Natural killer cell (primary cell): ENCODE results near the gene ARHGEF26. TPM values are rescaled to one million over a fixed set of nuclear protein-coding genes. Genes with fewer than 3 reads are reported as not detected.

Experiments
- ATAC-seq, 3 donors: fragments of 150-1000 bp in 2 of 3; fragments of 200-7000 bp in 1 of 3; cut with Tn5 transposase; 1 replicate in 1 of 3; 2 replicates in 2 of 3; pipeline ENCODE4 v1.10.0; 2021; ENCODE audit warnings: mild to moderate bottlenecking in 2 of 3, moderate library complexity in 2 of 3
- DNase-seq, 2 donors: peaks; one replicate each; pipeline versions ENCODE4 v3.0.0 to v3.0.0-alpha.2; 2013 to 2021; ENCODE audit warnings: mixed read lengths in 1 of 2
- H3K27ac ChIP-seq: one replicate; pipeline ENCODE4 v1.5.1; 2013; ENCODE audit warnings: mild to moderate bottlenecking, low read length
- H3K27me3 ChIP-seq: one replicate; pipeline ENCODE4 v1.6.1; 2013; ENCODE audit warnings: low read length; ENCODE audit not compliant: control insufficient read depth, insufficient read depth
- H3K36me3 ChIP-seq: one replicate; pipeline ENCODE4 v1.6.1; 2013; ENCODE audit warnings: low read length; ENCODE audit not compliant: control insufficient read depth, insufficient read depth
- H3K4me1 ChIP-seq: one replicate; pipeline ENCODE4 v1.6.1; 2013; ENCODE audit warnings: low read length; ENCODE audit not compliant: control insufficient read depth, insufficient read depth
- H3K4me3 ChIP-seq: one replicate; pipeline ENCODE4 v1.5.1; 2013; ENCODE audit warnings: low read length
- H3K9me3 ChIP-seq: one replicate; pipeline ENCODE4 v1.6.1; 2013; ENCODE audit warnings: low read length; ENCODE audit not compliant: control insufficient read depth, insufficient read depth
- H3K27ac Mint-ChIP-seq, 2 donors: one replicate each; pipeline ENCODE4 v1.8.0; 2022; ENCODE audit warnings: mild to moderate bottlenecking in 2 of 2, mixed read lengths in 2 of 2, moderate library complexity in 1 of 2
- H3K27me3 Mint-ChIP-seq, 2 donors: one replicate each; pipeline ENCODE4 v1.8.0; 2022; ENCODE audit warnings: low read depth in 2 of 2, mixed read lengths in 2 of 2
- H3K36me3 Mint-ChIP-seq: one replicate; pipeline ENCODE4 v1.8.0; 2022; ENCODE audit warnings: mixed read lengths
- H3K4me1 Mint-ChIP-seq, 2 donors: one replicate each; pipeline ENCODE4 v1.8.0; 2022; ENCODE audit warnings: mixed read lengths in 2 of 2
- H3K4me3 Mint-ChIP-seq: one replicate; pipeline ENCODE4 v1.8.0; 2022; ENCODE audit warnings: mild to moderate bottlenecking, moderate library complexity, mixed read lengths
- H3K9me3 Mint-ChIP-seq, 2 donors: one replicate each; pipeline ENCODE4 v1.8.0; 2022; ENCODE audit warnings: mixed read lengths in 2 of 2
- CTCF ChIP-seq: fragments of 200-600 bp; IDR thresholded peaks from one replicate; pipeline ENCODE4 v1.8.0; 2022; ENCODE audit warnings: antibody characterized with exemption
- WGBS: methylation state at CpG from one replicate; pipeline ENCODE4 v1.1.7; 2013; ENCODE audit warnings: missing lambda C conversion rate; ENCODE audit not compliant: insufficient coverage; 5-methylcytosine and 5-hydroxymethylcytosine counted together
- intact Hi-C: fragments of 100-400 bp; cut with micrococcal nuclease; formaldehyde crosslinking; loops from one replicate; pipeline ENCODE4 v1.14.2; 2022
- total RNA-seq, 4 donors: library from RNA; stranded (reverse); fragments of 120-200 nt in 1 of 4; gene quantifications; one replicate each; pipeline versions ENCODE4 v1.2.3 to v1.2.4, GENCODE V29; 2013 to 2022

ARHGEF26 gene
- total RNA-seq, 3 donors from 2014 or later (not counting 1 experiment from before 2014, with no cell fraction given): 0.20 TPM; not detected in 2

- Mint-ChIP-seq H3K27me3 (no peaks in the 10 kb centered on the region), H3K27ac (peak overlapping the region; percentile 27 to 29), H3K4me1 (peaks cover 0 to 5% of the 10 kb centered on the region in 2 donors), H3K36me3 (peaks cover 34% of the 10 kb centered on the region), H3K4me3 (no peak overlapping the region), H3K9me3 (no peaks in the 10 kb centered on the region)
- 100% methylated on average over 2 of the region's 3 CpGs for WGBS
- intact Hi-C loops: no loop called here
- peaks cover 89% of the 10 kb centered on the region for H3K36me3 ChIP-seq
- H3K27me3 ChIP-seq: no peaks in the 10 kb centered on the region
- no peaks in the 10 kb centered on the region for H3K9me3 ChIP-seq
- H3K4me3 ChIP-seq: no peak overlapping the region
- H3K4me1 ChIP-seq: no peaks in the 10 kb centered on the region
- DNase-seq (no peak), ATAC-seq (no peak)
- TF ChIP-seq CTCF: no peak
- no peak overlapping the region for H3K27ac ChIP-seq
These were observed 180.4 kb downstream of the ARHGEF26 start for GRCh38 chr3:154301561-154301960.

- Mint-ChIP-seq H3K27ac (no peak overlapping the region), H3K36me3 (peaks cover 28% of the 10 kb centered on the region), H3K4me3 (no peak overlapping the region)
These were observed 183.1 kb downstream of the ARHGEF26 start for GRCh38 chr3:154304116-154304786.

GRCh38 chr3:154304936-154305335 lies 183.7 kb downstream of the ARHGEF26 start:
- Histone ChIP-seq H3K9me3 (no peaks in the 10 kb centered on the region), H3K36me3 (peaks cover 91% of the 10 kb centered on the region), H3K4me1 (no peaks in the 10 kb centered on the region), H3K27ac (no peak overlapping the region), H3K4me3 (no peak overlapping the region), H3K27me3 (no peaks in the 10 kb centered on the region)
- Mint-ChIP-seq H3K9me3 (no peaks in the 10 kb centered on the region), H3K36me3 (peaks cover 28% of the 10 kb centered on the region), H3K27ac (no peak overlapping the region), H3K27me3 (no peaks in the 10 kb centered on the region), H3K4me3 (no peak overlapping the region), H3K4me1 (peaks cover 13 to 14% of the 10 kb centered on the region in 2 donors)
- DNase-seq (no peak), ATAC-seq (no peak)
- intact Hi-C loops: no loop called here
- WGBS: 100% methylated on average over 1 of the region's 3 CpGs
- TF ChIP-seq CTCF: no peak

More at GRCh38 chr3:154304116-154304786, 183.1 kb downstream of the ARHGEF26 start:
- DNase-seq: no peak
- Histone ChIP-seq H3K36me3 (peaks cover 91% of the 10 kb centered on the region), H3K27me3 (no peaks in the 10 kb centered on the region), H3K9me3 (no peaks in the 10 kb centered on the region), H3K27ac (no peak overlapping the region), H3K4me1 (no peaks in the 10 kb centered on the region), H3K4me3 (no peak overlapping the region)
- Mint-ChIP-seq H3K4me1 (peaks cover 13 to 14% of the 10 kb centered on the region in 2 donors), H3K27me3 (no peaks in the 10 kb centered on the region), H3K9me3 (no peaks in the 10 kb centered on the region)
- intact Hi-C loops: no loop called here
- TF ChIP-seq CTCF: no peak
- ATAC-seq: no peak

GRCh38 chr3:154307363-154307762 lies 186.2 kb downstream of the ARHGEF26 start:
- Mint-ChIP-seq H3K27me3 (no peaks in the 10 kb centered on the region), H3K4me1 (peaks cover 13 to 14% of the 10 kb centered on the region in 2 donors), H3K27ac (peak overlapping the region; percentile 1 to 64), H3K36me3 (peaks cover 18% of the 10 kb centered on the region), H3K4me3 (no peak overlapping the region), H3K9me3 (no peaks in the 10 kb centered on the region)
- Histone ChIP-seq H3K9me3 (no peaks in the 10 kb centered on the region), H3K27ac (no peak overlapping the region), H3K27me3 (no peaks in the 10 kb centered on the region), H3K4me3 (no peak overlapping the region), H3K36me3 (peaks cover 79% of the 10 kb centered on the region), H3K4me1 (no peaks in the 10 kb centered on the region)
- TF ChIP-seq CTCF: no peak
- intact Hi-C loops: no loop called here
- DNase-seq (no peak), ATAC-seq (no peak)
